ENCODE measurements around the gene PROC. TPM values are rescaled to one million over a fixed set of nuclear protein-coding genes. Genes with fewer than 3 reads are reported as not detected.

Gene PROC
- total RNA-seq, 6 donors from 2014 or later: 0.55 to 0.79 (median 0.62) TPM; not detected in 2

- ATAC-seq (ENCODE audit: low FRiP score in 2 of 2): peak in 1 of 2 donors; percentile 37
Measured at GRCh38 chr2:127453013-127453391, 34.8 kb downstream of the PROC start.

GRCh38 chr2:127453392-127454171 is 35.4 kb downstream of the PROC start:
- WGBS, 2 donors: 87 to 91% methylated on average over 6 to 8 of the region's 8 CpGs
- Histone ChIP-seq H3K27me3 (no peaks in the 10 kb centered on the region), H3K4me3 (no peak overlapping the region), H3K27ac (no peak overlapping the region), H3K9me3 (no peaks in the 10 kb centered on the region), H3K36me3 (no peaks in the 10 kb centered on the region), H3K4me1 (no peaks in the 10 kb centered on the region)
- TF ChIP-seq POLR2A (IDR thresholded peaks at IDR 0.05) (no peak), POLR2AphosphoS5 (IDR thresholded peaks at IDR 0.05) (no peak), EP300 (IDR thresholded peaks at IDR 0.05) (no peak), CTCF (IDR thresholded peaks at IDR 0.05) (no peak)
- no peak for DNase-seq
- ATAC-seq (ENCODE audit: low FRiP score in 2 of 2): no peak

More at GRCh38 chr2:127453013-127453391, 34.8 kb downstream of the PROC start:
- no peak for DNase-seq
- no peaks in the 10 kb centered on the region for H3K27me3 ChIP-seq
- TF ChIP-seq EP300 (IDR thresholded peaks at IDR 0.05) (no peak), POLR2A (IDR thresholded peaks at IDR 0.05) (no peak), CTCF (IDR thresholded peaks at IDR 0.05) (no peak), POLR2AphosphoS5 (IDR thresholded peaks at IDR 0.05) (no peak)
- H3K4me1 ChIP-seq: no peaks in the 10 kb centered on the region
- WGBS, 2 donors: 98% methylated on average over 3 of the region's 3 CpGs; no CpG with 5 or more reads in 1 of the 2 donors
- no peak overlapping the region for H3K27ac ChIP-seq
- no peaks in the 10 kb centered on the region for H3K36me3 ChIP-seq
- H3K9me3 ChIP-seq: no peaks in the 10 kb centered on the region
- no peak overlapping the region for H3K4me3 ChIP-seq

GRCh38 chr2:127454595-127455565 is 36.7 kb downstream of the PROC start:
- H3K4me3 ChIP-seq: no peak overlapping the region
- H3K4me1 ChIP-seq: no peaks in the 10 kb centered on the region
- no peak for DNase-seq
- H3K9me3 ChIP-seq: no peaks in the 10 kb centered on the region
- no peaks in the 10 kb centered on the region for H3K27me3 ChIP-seq
- ATAC-seq (ENCODE audit: low FRiP score in 2 of 2): peak in 1 of 2 donors; percentile 17
- H3K36me3 ChIP-seq: no peaks in the 10 kb centered on the region
- TF ChIP-seq POLR2AphosphoS5 (IDR thresholded peaks at IDR 0.05): no peak
- no peak for TF ChIP-seq EP300 (IDR thresholded peaks at IDR 0.05)
- no peak for TF ChIP-seq POLR2A (IDR thresholded peaks at IDR 0.05)
- no peak for TF ChIP-seq CTCF (IDR thresholded peaks at IDR 0.05)
- H3K27ac ChIP-seq: no peak overlapping the region
- 87 to 88% methylated on average over 17 to 19 of the region's 19 CpGs for WGBS, 2 donors

GRCh38 chr2:127455566-127456493 is 37.6 kb downstream of the PROC start:
- H3K4me1 ChIP-seq: no peaks in the 10 kb centered on the region
- 86 to 89% methylated on average over 13 of the region's 13 CpGs for WGBS, 2 donors
- no peak for DNase-seq
- no peaks in the 10 kb centered on the region for H3K27me3 ChIP-seq
- no peak overlapping the region for H3K4me3 ChIP-seq
- ATAC-seq (ENCODE audit: low FRiP score in 2 of 2): no peak
- no peaks in the 10 kb centered on the region for H3K36me3 ChIP-seq
- no peak for TF ChIP-seq POLR2AphosphoS5 (IDR thresholded peaks at IDR 0.05)
- no peak for TF ChIP-seq POLR2A (IDR thresholded peaks at IDR 0.05)
- no peak for TF ChIP-seq EP300 (IDR thresholded peaks at IDR 0.05)
- H3K9me3 ChIP-seq: no peaks in the 10 kb centered on the region
- no peak overlapping the region for H3K27ac ChIP-seq
